ENCODE data around the gene RPUSD3. TPM values are rescaled to one million over a fixed set of nuclear protein-coding genes. Genes with fewer than 3 reads are reported as not detected.
A peak's percentile ranks its signal among the peaks of the same experiment; 100 is the strongest.

The RPUSD3 gene
- total and polyA plus RNA-seq, 9 of the 15 experiments (the other 6 are each of a cell fraction or from before 2014, with no cell fraction given): 13.8 to 99.0 (median 59.3) TPM

DNA sequence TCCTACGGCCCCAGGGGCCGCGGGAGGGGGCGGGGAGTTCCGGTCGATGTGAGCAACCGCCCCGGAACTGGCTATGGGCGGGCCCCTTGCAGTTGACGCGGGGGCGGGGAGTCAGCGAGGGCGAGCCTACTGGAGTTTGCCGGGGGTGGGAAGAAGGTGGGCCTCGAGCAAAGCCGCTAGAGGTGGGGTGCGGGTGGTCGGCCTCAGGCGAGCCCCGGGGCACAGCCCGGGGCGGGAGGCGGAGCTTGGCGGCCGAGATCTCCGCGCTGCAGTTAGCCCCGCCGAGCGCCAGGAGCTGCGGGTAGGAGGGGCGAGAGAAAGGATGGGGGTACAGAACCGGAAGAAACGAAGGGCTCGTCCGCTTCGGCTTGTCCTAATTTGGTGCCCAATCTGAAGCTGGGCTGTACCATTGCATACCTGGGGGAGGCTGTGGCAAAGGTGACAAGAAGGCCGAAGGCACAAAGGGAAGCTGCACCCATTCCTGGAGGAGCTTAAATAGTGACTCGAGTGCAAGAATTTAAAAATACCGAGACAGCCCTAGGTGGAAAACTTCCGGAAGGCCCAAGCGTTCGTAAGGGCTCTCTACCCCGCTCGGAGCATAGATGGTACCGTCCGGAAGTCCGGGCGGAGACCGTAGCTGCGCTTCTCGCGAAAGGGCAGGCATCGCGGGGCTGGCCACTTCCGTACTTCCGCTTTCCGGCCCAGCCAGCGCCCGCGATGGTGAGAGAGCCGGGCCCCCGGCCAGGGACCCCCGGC is 51.2 kb downstream of the RPUSD3 start, which contains the start of the genes ARPC4 and TADA3 (continued):
- TF ChIP-seq, protein P1, sequence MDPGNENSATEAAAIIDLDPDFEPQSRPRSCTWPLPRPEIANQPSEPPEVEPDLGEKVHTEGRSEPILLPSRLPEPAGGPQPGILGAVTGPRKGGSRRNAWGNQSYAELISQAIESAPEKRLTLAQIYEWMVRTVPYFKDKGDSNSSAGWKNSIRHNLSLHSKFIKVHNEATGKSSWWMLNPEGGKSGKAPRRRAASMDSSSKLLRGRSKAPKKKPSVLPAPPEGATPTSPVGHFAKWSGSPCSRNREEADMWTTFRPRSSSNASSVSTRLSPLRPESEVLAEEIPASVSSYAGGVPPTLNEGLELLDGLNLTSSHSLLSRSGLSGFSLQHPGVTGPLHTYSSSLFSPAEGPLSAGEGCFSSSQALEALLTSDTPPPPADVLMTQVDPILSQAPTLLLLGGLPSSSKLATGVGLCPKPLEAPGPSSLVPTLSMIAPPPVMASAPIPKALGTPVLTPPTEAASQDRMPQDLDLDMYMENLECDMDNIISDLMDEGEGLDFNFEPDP (CRISPR knock-in tag; IDR thresholded peaks at IDR 0.05): no peak
- TF ChIP-seq GTF2A2 (tag; IDR thresholded peaks at IDR 0.05): no peak
- no peak for TF ChIP-seq HEY1 (CRISPR knock-in tag; IDR thresholded peaks at IDR 0.05; ENCODE audit: borderline replicate concordance)
- TF ChIP-seq BHLHE40 (IDR thresholded peaks at IDR 0.05; ENCODE audit: low read length): peak; percentile 94
- TF ChIP-seq MIER1 (IDR thresholded peaks at IDR 0.05; ENCODE audit: low read depth): no peak; the same call in 1 of the 2 replicates
- no peak for TF ChIP-seq ZSCAN32 (CRISPR knock-in tag; IDR thresholded peaks at IDR 0.05)
- TF ChIP-seq NCOA6 (IDR thresholded peaks at IDR 0.05): no peak
- peak in 1 of 2 experiments; percentile 42; a peak in 1 of 4 replicates for TF ChIP-seq KDM4B (IDR thresholded peaks at IDR 0.05; ENCODE audit: borderline replicate concordance in 2 of 2, low read depth in 1 of 2)
- TF ChIP-seq ZNF507 (tag; conservative IDR thresholded peaks at IDR 0.05): no peak
- no peak for TF ChIP-seq ZFP36 (IDR thresholded peaks at IDR 0.05; ENCODE audit: low read depth, low read length, partially characterized antibody)
- TF ChIP-seq, protein P2, sequence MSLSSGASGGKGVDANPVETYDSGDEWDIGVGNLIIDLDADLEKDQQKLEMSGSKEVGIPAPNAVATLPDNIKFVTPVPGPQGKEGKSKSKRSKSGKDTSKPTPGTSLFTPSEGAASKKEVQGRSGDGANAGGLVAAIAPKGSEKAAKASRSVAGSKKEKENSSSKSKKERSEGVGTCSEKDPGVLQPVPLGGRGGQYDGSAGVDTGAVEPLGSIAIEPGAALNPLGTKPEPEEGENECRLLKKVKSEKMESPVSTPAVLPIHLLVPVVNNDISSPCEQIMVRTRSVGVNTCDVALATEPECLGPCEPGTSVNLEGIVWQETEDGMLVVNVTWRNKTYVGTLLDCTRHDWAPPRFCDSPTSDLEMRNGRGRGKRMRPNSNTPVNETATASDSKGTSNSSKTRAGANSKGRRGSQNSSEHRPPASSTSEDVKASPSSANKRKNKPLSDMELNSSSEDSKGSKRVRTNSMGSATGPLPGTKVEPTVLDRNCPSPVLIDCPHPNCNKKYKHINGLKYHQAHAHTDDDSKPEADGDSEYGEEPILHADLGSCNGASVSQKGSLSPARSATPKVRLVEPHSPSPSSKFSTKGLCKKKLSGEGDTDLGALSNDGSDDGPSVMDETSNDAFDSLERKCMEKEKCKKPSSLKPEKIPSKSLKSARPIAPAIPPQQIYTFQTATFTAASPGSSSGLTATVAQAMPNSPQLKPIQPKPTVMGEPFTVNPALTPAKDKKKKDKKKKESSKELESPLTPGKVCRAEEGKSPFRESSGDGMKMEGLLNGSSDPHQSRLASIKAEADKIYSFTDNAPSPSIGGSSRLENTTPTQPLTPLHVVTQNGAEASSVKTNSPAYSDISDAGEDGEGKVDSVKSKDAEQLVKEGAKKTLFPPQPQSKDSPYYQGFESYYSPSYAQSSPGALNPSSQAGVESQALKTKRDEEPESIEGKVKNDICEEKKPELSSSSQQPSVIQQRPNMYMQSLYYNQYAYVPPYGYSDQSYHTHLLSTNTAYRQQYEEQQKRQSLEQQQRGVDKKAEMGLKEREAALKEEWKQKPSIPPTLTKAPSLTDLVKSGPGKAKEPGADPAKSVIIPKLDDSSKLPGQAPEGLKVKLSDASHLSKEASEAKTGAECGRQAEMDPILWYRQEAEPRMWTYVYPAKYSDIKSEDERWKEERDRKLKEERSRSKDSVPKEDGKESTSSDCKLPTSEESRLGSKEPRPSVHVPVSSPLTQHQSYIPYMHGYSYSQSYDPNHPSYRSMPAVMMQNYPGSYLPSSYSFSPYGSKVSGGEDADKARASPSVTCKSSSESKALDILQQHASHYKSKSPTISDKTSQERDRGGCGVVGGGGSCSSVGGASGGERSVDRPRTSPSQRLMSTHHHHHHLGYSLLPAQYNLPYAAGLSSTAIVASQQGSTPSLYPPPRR (CRISPR knock-in tag; IDR thresholded peaks at IDR 0.05; ENCODE audit: borderline replicate concordance): 0 out of 2 replicates have a peak, but pooled peaks have one; percentile 39
- 0 out of 2 replicates have a peak, but pooled peaks have one; percentile 7 for TF ChIP-seq ZNF785 (CRISPR knock-in tag; IDR thresholded peaks at IDR 0.05)
- no peak; the same call in 1 of the 2 replicates for TF ChIP-seq ZNF766 (CRISPR knock-in tag; conservative IDR thresholded peaks at IDR 0.05)
- TF ChIP-seq ZNF668 (CRISPR knock-in tag; IDR thresholded peaks at IDR 0.05): no peak
- 0 out of 2 replicates have a peak, but pooled peaks have one; percentile 16 for TF ChIP-seq ZNF76 (CRISPR knock-in tag; IDR thresholded peaks at IDR 0.05; ENCODE audit: borderline replicate concordance)
- no peak for TF ChIP-seq FOXJ3 (CRISPR knock-in tag; IDR thresholded peaks at IDR 0.05)
- no peak for TF ChIP-seq POLR3A (IDR thresholded peaks at IDR 0.05; ENCODE audit: borderline replicate concordance, extremely low read depth, insufficient read depth, insufficient read length)
- TF ChIP-seq LARP7 (IDR thresholded peaks at IDR 0.05): no peak

Measured in K562 (cell line).